HepG2 (cell line): ENCODE data around the gene THAP3.

Experiments
- ATF3 ChIP-seq: sonication (generic); formaldehyde crosslinking; IDR thresholded peaks from 2 replicates; pipeline ENCODE4 v1.4.0; 2020; ENCODE audit warnings: missing genetic modification reagents
- CTCF ChIP-seq: sonication (generic); formaldehyde crosslinking; IDR thresholded peaks from 2 replicates; pipeline ENCODE4 v1.5.0; 2020; ENCODE audit warnings: mild to moderate bottlenecking, missing genetic modification reagents, moderate library complexity
- GABPB1 ChIP-seq: IDR thresholded peaks from 2 replicates; pipeline ENCODE4 v1.6.1; 2016; ENCODE audit warnings: mild to moderate bottlenecking, missing genetic modification reagents, moderate library complexity, missing compliant biosample characterization
- HDAC2 ChIP-seq: sonication (generic); formaldehyde crosslinking; IDR thresholded peaks from 2 replicates; pipeline ENCODE4 v1.4.0; 2020; ENCODE audit warnings: missing genetic modification reagents
- MLXIP ChIP-seq: sonication (generic); formaldehyde crosslinking; IDR thresholded peaks from 2 replicates; pipeline ENCODE4 v1.9.0; 2021; ENCODE audit warnings: missing genetic modification reagents, borderline replicate concordance
- POGK ChIP-seq: sonication (generic); formaldehyde crosslinking; conservative IDR thresholded peaks from 2 replicates; pipeline ENCODE4 v1.8.0; 2022; ENCODE audit warnings: mild to moderate bottlenecking, moderate library complexity, missing genetic modification reagents
- POLR2A ChIP-seq, 2 experiments: IDR thresholded peaks; 2 replicates each; pipeline ENCODE4 v1.6.1; 2011; ENCODE audit warnings: low read depth in 2 of 2, low read length in 2 of 2, mild to moderate bottlenecking in 1 of 2, moderate library complexity in 1 of 2; ENCODE audit not compliant: insufficient read depth in 1 of 2
- SKIL ChIP-seq: sonication (generic); formaldehyde crosslinking; IDR thresholded peaks from 2 replicates; pipeline ENCODE4 v1.8.0; 2022; ENCODE audit warnings: missing genetic modification reagents, mild to moderate bottlenecking, moderate library complexity, borderline replicate concordance
- ZBTB7A ChIP-seq: sonication (generic); formaldehyde crosslinking; IDR thresholded peaks from 2 replicates; pipeline ENCODE4 v1.8.0; 2022; ENCODE audit warnings: mild to moderate bottlenecking, missing genetic modification reagents
- ZHX2 ChIP-seq, 2 experiments: sonication (generic) in 1 of 2; formaldehyde crosslinking in 1 of 2; IDR thresholded peaks; 2 replicates each; pipeline versions ENCODE4 v1.6.1 to v1.9.0; 2014 to 2022; ENCODE audit warnings: antibody characterized with exemption in 1 of 2, borderline replicate concordance in 1 of 2, inconsistent platforms in 1 of 2, low read depth in 1 of 2, missing genetic modification reagents in 1 of 2
- ZNF446 ChIP-seq: sonication (generic); formaldehyde crosslinking; IDR thresholded peaks from 2 replicates; pipeline ENCODE4 v1.5.0; 2020; ENCODE audit warnings: mild to moderate bottlenecking, missing genetic modification reagents
- ZNF512 ChIP-seq: sonication (generic); formaldehyde crosslinking; IDR thresholded peaks from 2 replicates; pipeline ENCODE4 v1.4.0; 2020; ENCODE audit warnings: mild to moderate bottlenecking, missing genetic modification reagents
- ZNF605 ChIP-seq: sonication (generic); formaldehyde crosslinking; IDR thresholded peaks from 2 replicates; pipeline ENCODE4 v1.8.0; 2022; ENCODE audit warnings: mild to moderate bottlenecking, missing genetic modification reagents
- ZNF761 ChIP-seq: sonication (generic); formaldehyde crosslinking; conservative IDR thresholded peaks from 2 replicates; pipeline ENCODE4 v1.4.0; 2020; ENCODE audit warnings: mild to moderate bottlenecking, missing genetic modification reagents

GRCh38 chr1:6596351-6596750 is 28.3 kb upstream of the THAP3 start:
- TF ChIP-seq MLXIP (no peak), ZHX2 (IDR thresholded peaks at IDR 0.05; ENCODE audit: low read depth) (no peak), ZHX2 (CRISPR knock-in tag; IDR thresholded peaks at IDR 0.05; ENCODE audit: borderline replicate concordance) (no peak), ZNF512 (CRISPR knock-in tag) (no peak), ATF3 (CRISPR knock-in tag) (no peak), ZNF761 (CRISPR knock-in tag) (no peak), ZNF605 (no peak), GABPB1 (CRISPR knock-in tag) (no peak), POLR2A (IDR thresholded peaks at IDR 0.05; ENCODE audit: insufficient read depth in 1 of 2, low read depth in 2 of 2, low read length in 2 of 2) (no peak), CTCF (no peak), POGK (CRISPR knock-in tag) (no peak), SKIL (CRISPR knock-in tag) (no peak), HDAC2 (no peak), ZBTB7A (CRISPR knock-in tag) (no peak), ZNF446 (CRISPR knock-in tag) (no peak)
